ENCODE results near the gene RNASEH1.
A peak's percentile ranks its signal among the peaks of the same experiment; 100 is the strongest.

RNASEH1 gene

GRCh38 chr2:3547915-3548314 lies 10.2 kb downstream of the RNASEH1 start:
- DNase-seq (ENCODE audit: low read depth) = no peak

GRCh38 chr2:3545788-3546478 lies 12.2 kb downstream of the RNASEH1 start:
- DNase-seq (ENCODE audit: low read depth) = peak; percentile 83

- DNase-seq (ENCODE audit: low read depth) = no peak
Observed at GRCh38 chr2:3543023-3543683, 15.0 kb downstream of the RNASEH1 start.

- no peak for DNase-seq (ENCODE audit: low read depth)
Observed at GRCh38 chr2:3542107-3542506, 16.0 kb downstream of the RNASEH1 start.

- DNase-seq (ENCODE audit: low read depth) = no peak
Observed at GRCh38 chr2:3539836-3540235, 18.3 kb downstream of the RNASEH1 start.

- DNase-seq (ENCODE audit: low read depth) = peak; percentile 54
Observed at GRCh38 chr2:3536682-3537632, 21.2 kb downstream of the RNASEH1 start.

GRCh38 chr2:3535794-3536681 lies 22.1 kb downstream of the RNASEH1 start:
- peak; percentile 91 for DNase-seq (ENCODE audit: low read depth)

- no peak for DNase-seq (ENCODE audit: low read depth)
Observed at GRCh38 chr2:3535467-3535793, 22.7 kb downstream of the RNASEH1 start.

GRCh38 chr2:3534251-3534814 lies 23.8 kb downstream of the RNASEH1 start:
- DNase-seq (ENCODE audit: low read depth) = no peak

GRCh38 chr2:3533836-3534235 lies 24.3 kb downstream of the RNASEH1 start:
- no peak for DNase-seq (ENCODE audit: low read depth)

GRCh38 chr2:3532941-3533340 lies 25.2 kb downstream of the RNASEH1 start:
- DNase-seq (ENCODE audit: low read depth) = peak; percentile 74

- DNase-seq (ENCODE audit: low read depth) = no peak
Observed at GRCh38 chr2:3529316-3530025, 28.7 kb downstream of the RNASEH1 start.

- no peak for DNase-seq (ENCODE audit: low read depth)
Observed at GRCh38 chr2:3527886-3528785, 30.0 kb downstream of the RNASEH1 start.

GRCh38 chr2:3526871-3527270 lies 31.3 kb downstream of the RNASEH1 start:
- no peak for DNase-seq (ENCODE audit: low read depth)

- peak; percentile 80 for DNase-seq (ENCODE audit: low read depth)
Observed at GRCh38 chr2:3523551-3524041, 34.5 kb downstream of the RNASEH1 start.

- peak; percentile 91 for DNase-seq (ENCODE audit: low read depth)
Observed at GRCh38 chr2:3522961-3523421, 35.1 kb downstream of the RNASEH1 start.

- no peak for DNase-seq (ENCODE audit: low read depth)
Observed at GRCh38 chr2:3520591-3520990, 37.5 kb downstream of the RNASEH1 start.

- peak; percentile 57 for DNase-seq (ENCODE audit: low read depth)
Observed at GRCh38 chr2:3519255-3520205, 38.6 kb downstream of the RNASEH1 start, which contains the start of gene ADI1. Gene ADI1 (minus strand): TSS chr2:3519531. CDS start chr2:3519487, 44 bp downstream.
